ENCODE data around the gene CLASRP.

CLASRP gene

GRCh38 chr19:45107621-45108150 lies 68.8 kb downstream of the CLASRP start:
- peaks cover 4% of the 10 kb centered on the region for H3K36me3 ChIP-seq (ENCODE audit: insufficient read depth, insufficient read length, low read length)
- H3K9me3 ChIP-seq (ENCODE audit: insufficient read depth, low read length), result no peaks in the 10 kb centered on the region
- no peak overlapping the region for H3K9ac ChIP-seq (ENCODE audit: insufficient read length, low read depth)
- peaks cover 11% of the 10 kb centered on the region for H3K4me1 ChIP-seq (ENCODE audit: insufficient read depth, insufficient read length)
- no peak for DNase-seq (ENCODE audit: low read depth, low spot score)
- TF ChIP-seq ZNF274 (IDR thresholded peaks at IDR 0.05; ENCODE audit: low read depth, low read length), result no peak
- no peak for TF ChIP-seq YY1 (IDR thresholded peaks at IDR 0.05; ENCODE audit: insufficient read depth, insufficient read length)
- no peak for TF ChIP-seq SUZ12 (IDR thresholded peaks at IDR 0.05; ENCODE audit: extremely low read depth, insufficient read depth, insufficient read length)
- H3K27me3 ChIP-seq (ENCODE audit: insufficient read depth, insufficient read length), result no peaks in the 10 kb centered on the region
- H3K4me3 ChIP-seq (ENCODE audit: insufficient read length, low read depth), result no peak overlapping the region

GRCh38 chr19:45110851-45111266 lies 72.0 kb downstream of the CLASRP start:
- peaks cover 9% of the 10 kb centered on the region for H3K36me3 ChIP-seq (ENCODE audit: insufficient read depth, insufficient read length, low read length)
- H3K9ac ChIP-seq (ENCODE audit: insufficient read length, low read depth), result no peak overlapping the region
- TF ChIP-seq YY1 (IDR thresholded peaks at IDR 0.05; ENCODE audit: insufficient read depth, insufficient read length), result no peak
- TF ChIP-seq SUZ12 (IDR thresholded peaks at IDR 0.05; ENCODE audit: extremely low read depth, insufficient read depth, insufficient read length), result no peak
- H3K27me3 ChIP-seq (ENCODE audit: insufficient read depth, insufficient read length), result no peaks in the 10 kb centered on the region
- H3K4me1 ChIP-seq (ENCODE audit: insufficient read depth, insufficient read length), result peaks cover 9% of the 10 kb centered on the region
- no peaks in the 10 kb centered on the region for H3K9me3 ChIP-seq (ENCODE audit: insufficient read depth, low read length)
- no peak for DNase-seq (ENCODE audit: low read depth, low spot score)
- no peak overlapping the region for H3K4me3 ChIP-seq (ENCODE audit: insufficient read length, low read depth)

GRCh38 chr19:45112111-45112827 lies 73.4 kb downstream of the CLASRP start:
- no peaks in the 10 kb centered on the region for H3K9me3 ChIP-seq (ENCODE audit: insufficient read depth, low read length)
- no peak overlapping the region for H3K9ac ChIP-seq (ENCODE audit: insufficient read length, low read depth)
- H3K27me3 ChIP-seq (ENCODE audit: insufficient read depth, insufficient read length), result no peaks in the 10 kb centered on the region
- no peak for DNase-seq (ENCODE audit: low read depth, low spot score)
- peaks cover 9% of the 10 kb centered on the region for H3K36me3 ChIP-seq (ENCODE audit: insufficient read depth, insufficient read length, low read length)
- TF ChIP-seq YY1 (IDR thresholded peaks at IDR 0.05; ENCODE audit: insufficient read depth, insufficient read length), result no peak
- TF ChIP-seq ZNF274 (IDR thresholded peaks at IDR 0.05; ENCODE audit: low read depth, low read length), result no peak
- no peak for TF ChIP-seq SUZ12 (IDR thresholded peaks at IDR 0.05; ENCODE audit: extremely low read depth, insufficient read depth, insufficient read length)
- H3K4me1 ChIP-seq (ENCODE audit: insufficient read depth, insufficient read length), result peaks cover 19% of the 10 kb centered on the region
- H3K4me3 ChIP-seq (ENCODE audit: insufficient read length, low read depth), result no peak overlapping the region

- peaks cover 26% of the 10 kb centered on the region for H3K4me1 ChIP-seq (ENCODE audit: insufficient read depth, insufficient read length)
- no peaks in the 10 kb centered on the region for H3K9me3 ChIP-seq (ENCODE audit: insufficient read depth, low read length)
- no peak for DNase-seq (ENCODE audit: low read depth, low spot score)
- TF ChIP-seq SUZ12 (IDR thresholded peaks at IDR 0.05; ENCODE audit: extremely low read depth, insufficient read depth, insufficient read length) (no peak), YY1 (IDR thresholded peaks at IDR 0.05; ENCODE audit: insufficient read depth, insufficient read length) (no peak), ZNF274 (IDR thresholded peaks at IDR 0.05; ENCODE audit: low read depth, low read length) (no peak)
- H3K4me3 ChIP-seq (ENCODE audit: insufficient read length, low read depth), result no peak overlapping the region
- peaks cover 9% of the 10 kb centered on the region for H3K36me3 ChIP-seq (ENCODE audit: insufficient read depth, insufficient read length, low read length)
- no peak overlapping the region for H3K9ac ChIP-seq (ENCODE audit: insufficient read length, low read depth)
- H3K27me3 ChIP-seq (ENCODE audit: insufficient read depth, insufficient read length), result no peaks in the 10 kb centered on the region
These were observed 74.8 kb downstream of the CLASRP start for GRCh38 chr19:45113628-45114027.

GRCh38 chr19:45114116-45114515 lies 75.3 kb downstream of the CLASRP start:
- TF ChIP-seq SUZ12 (IDR thresholded peaks at IDR 0.05; ENCODE audit: extremely low read depth, insufficient read depth, insufficient read length) (no peak), YY1 (IDR thresholded peaks at IDR 0.05; ENCODE audit: insufficient read depth, insufficient read length) (no peak)

GRCh38 chr19:45115809-45116615 lies 77.2 kb downstream of the CLASRP start:
- peaks cover 26% of the 10 kb centered on the region for H3K4me1 ChIP-seq (ENCODE audit: insufficient read depth, insufficient read length)
- DNase-seq (ENCODE audit: low read depth, low spot score), result no peak

More at GRCh38 chr19:45114116-45114515, 75.3 kb downstream of the CLASRP start:
- H3K27me3 ChIP-seq (ENCODE audit: insufficient read depth, insufficient read length), result no peaks in the 10 kb centered on the region
- no peak for DNase-seq (ENCODE audit: low read depth, low spot score)
- H3K4me1 ChIP-seq (ENCODE audit: insufficient read depth, insufficient read length), result peaks cover 26% of the 10 kb centered on the region
- H3K36me3 ChIP-seq (ENCODE audit: insufficient read depth, insufficient read length, low read length), result peaks cover 9% of the 10 kb centered on the region
- H3K9me3 ChIP-seq (ENCODE audit: insufficient read depth, low read length), result no peaks in the 10 kb centered on the region
- no peak overlapping the region for H3K9ac ChIP-seq (ENCODE audit: insufficient read length, low read depth)
- no peak overlapping the region for H3K4me3 ChIP-seq (ENCODE audit: insufficient read length, low read depth)

GRCh38 chr19:45117167-45117594 lies 78.3 kb downstream of the CLASRP start:
- no peak overlapping the region for H3K4me3 ChIP-seq (ENCODE audit: insufficient read length, low read depth)
- DNase-seq (ENCODE audit: low read depth, low spot score), result no peak

More at GRCh38 chr19:45115809-45116615, 77.2 kb downstream of the CLASRP start:
- H3K9ac ChIP-seq (ENCODE audit: insufficient read length, low read depth), result peak overlapping the region; percentile 21
- H3K9me3 ChIP-seq (ENCODE audit: insufficient read depth, low read length), result no peaks in the 10 kb centered on the region
- no peak overlapping the region for H3K4me3 ChIP-seq (ENCODE audit: insufficient read length, low read depth)
- H3K27me3 ChIP-seq (ENCODE audit: insufficient read depth, insufficient read length), result no peaks in the 10 kb centered on the region
- peaks cover 13% of the 10 kb centered on the region for H3K36me3 ChIP-seq (ENCODE audit: insufficient read depth, insufficient read length, low read length)
- TF ChIP-seq ZNF274 (IDR thresholded peaks at IDR 0.05; ENCODE audit: low read depth, low read length) (no peak), YY1 (IDR thresholded peaks at IDR 0.05; ENCODE audit: insufficient read depth, insufficient read length) (no peak), SUZ12 (IDR thresholded peaks at IDR 0.05; ENCODE audit: extremely low read depth, insufficient read depth, insufficient read length) (no peak)

More at GRCh38 chr19:45117167-45117594, 78.3 kb downstream of the CLASRP start:
- H3K36me3 ChIP-seq (ENCODE audit: insufficient read depth, insufficient read length, low read length), result peaks cover 13% of the 10 kb centered on the region
- no peaks in the 10 kb centered on the region for H3K9me3 ChIP-seq (ENCODE audit: insufficient read depth, low read length)
- no peaks in the 10 kb centered on the region for H3K27me3 ChIP-seq (ENCODE audit: insufficient read depth, insufficient read length)
- no peak overlapping the region for H3K9ac ChIP-seq (ENCODE audit: insufficient read length, low read depth)
- TF ChIP-seq ZNF274 (IDR thresholded peaks at IDR 0.05; ENCODE audit: low read depth, low read length) (no peak), YY1 (IDR thresholded peaks at IDR 0.05; ENCODE audit: insufficient read depth, insufficient read length) (no peak), SUZ12 (IDR thresholded peaks at IDR 0.05; ENCODE audit: extremely low read depth, insufficient read depth, insufficient read length) (no peak)
- peaks cover 26% of the 10 kb centered on the region for H3K4me1 ChIP-seq (ENCODE audit: insufficient read depth, insufficient read length)

Data from NT2/D1 (cell line).